Mesenchymal stem cell (in vitro differentiated cells and primary cell): ENCODE data around the gene CDKN1A. TPM values are rescaled to one million over a fixed set of nuclear protein-coding genes. Genes with fewer than 3 reads are reported as not detected.
A peak's percentile ranks its signal among the peaks of the same experiment; 100 is the strongest.

Experiments used
- DNase-seq: peaks from one replicate; pipeline ENCODE4 v3.0.0-alpha.2; 2013
- H2AFZ ChIP-seq: one replicate; pipeline ENCODE4 v1.6.1; 2013; ENCODE audit warnings: low read depth, mild to moderate bottlenecking, control low read depth, inconsistent platforms, low read length, moderate library complexity
- H2AK5ac ChIP-seq: 2 replicates; pipeline ENCODE4 v1.6.1; 2013; ENCODE audit warnings: low read length, moderate library complexity, mild to moderate bottlenecking, inconsistent platforms; ENCODE audit not compliant: severe bottlenecking
- H2BK120ac ChIP-seq: one replicate; pipeline ENCODE4 v1.6.1; 2013; ENCODE audit warnings: low read depth, mild to moderate bottlenecking, inconsistent platforms, low read length, moderate library complexity
- H2BK12ac ChIP-seq, 2 experiments: one replicate each; pipeline ENCODE4 v1.6.1; 2013; ENCODE audit warnings: inconsistent platforms in 2 of 2, low read length in 2 of 2, mild to moderate bottlenecking in 2 of 2, moderate library complexity in 2 of 2, control low read depth in 1 of 2
- H2BK15ac ChIP-seq: one replicate; pipeline ENCODE4 v1.6.1; 2013; ENCODE audit warnings: mild to moderate bottlenecking, low read depth, inconsistent platforms; ENCODE audit not compliant: poor library complexity, severe bottlenecking
- H2BK5ac ChIP-seq: 2 replicates; pipeline ENCODE4 v1.6.1; 2013; ENCODE audit warnings: low read depth, mild to moderate bottlenecking, low read length, control low read depth, inconsistent platforms; ENCODE audit not compliant: poor library complexity, severe bottlenecking
- H3K14ac ChIP-seq, 2 experiments: one replicate each; pipeline ENCODE4 v1.6.1; 2013; ENCODE audit warnings: inconsistent platforms in 2 of 2, low read length in 2 of 2, control low read depth in 1 of 2, mild to moderate bottlenecking in 1 of 2, moderate library complexity in 1 of 2
- H3K18ac ChIP-seq, 2 experiments: one replicate each; pipeline ENCODE4 v1.6.1; 2013; ENCODE audit warnings: inconsistent platforms in 2 of 2, low read length in 2 of 2, control low read depth in 1 of 2, low read depth in 1 of 2, mild to moderate bottlenecking in 1 of 2
- H3K23ac ChIP-seq, 2 experiments: one replicate each; pipeline ENCODE4 v1.6.1; 2013; ENCODE audit warnings: inconsistent platforms in 2 of 2, low read length in 2 of 2, mild to moderate bottlenecking in 2 of 2, moderate library complexity in 2 of 2, control low read depth in 1 of 2
- H3K27ac ChIP-seq: 2 replicates; pipeline ENCODE4 v1.5.1; 2013; ENCODE audit warnings: mild to moderate bottlenecking, moderate library complexity, low read length, control low read depth, inconsistent platforms; ENCODE audit not compliant: poor library complexity, severe bottlenecking
- H3K27me3 ChIP-seq, 2 experiments: 2 replicates each; pipeline versions ENCODE4 v1.6.1 to v1.7.0; 2013; ENCODE audit warnings: low read length in 2 of 2, mild to moderate bottlenecking in 2 of 2, moderate library complexity in 2 of 2, control low read depth in 1 of 2, inconsistent platforms in 1 of 2; ENCODE audit not compliant: control insufficient read depth in 1 of 2, insufficient read depth in 1 of 2
- H3K36me3 ChIP-seq, 2 experiments: 2 replicates each; pipeline versions ENCODE4 v1.6.1 to v1.7.0; 2013; ENCODE audit warnings: low read length in 2 of 2, control low read depth in 1 of 2, inconsistent platforms in 1 of 2, low read depth in 1 of 2, mild to moderate bottlenecking in 1 of 2; ENCODE audit not compliant: insufficient read depth in 2 of 2, control insufficient read depth in 1 of 2
- H3K4ac ChIP-seq, 2 experiments: one replicate each; pipeline ENCODE4 v1.6.1; 2013; ENCODE audit warnings: inconsistent platforms in 2 of 2, low read length in 2 of 2, mild to moderate bottlenecking in 2 of 2, moderate library complexity in 2 of 2, control low read depth in 1 of 2, low read depth in 1 of 2
- H3K4me1 ChIP-seq: 2 replicates; pipeline ENCODE4 v1.6.1; 2013; ENCODE audit warnings: low read depth, low read length, control low read depth; ENCODE audit not compliant: control insufficient read depth, insufficient read depth
- H3K4me2 ChIP-seq: 2 replicates; pipeline ENCODE4 v1.6.1; 2013; ENCODE audit warnings: low read length, mild to moderate bottlenecking, inconsistent platforms; ENCODE audit not compliant: poor library complexity, severe bottlenecking
- H3K4me3 ChIP-seq, 2 experiments: 2 replicates each; pipeline versions ENCODE4 v1.5.1 to v1.7.0; 2013; ENCODE audit warnings: low read length in 2 of 2, mild to moderate bottlenecking in 2 of 2, control low read depth in 1 of 2, low read depth in 1 of 2; ENCODE audit not compliant: insufficient read depth in 1 of 2
- H3K79me1 ChIP-seq: replicated peaks from 2 replicates; pipeline ENCODE4 v1.6.1; 2013; ENCODE audit warnings: mild to moderate bottlenecking, control low read depth, low read length, inconsistent platforms; ENCODE audit not compliant: poor library complexity, severe bottlenecking
- H3K9ac ChIP-seq: 2 replicates; pipeline ENCODE4 v1.7.0; 2013; ENCODE audit warnings: mild to moderate bottlenecking, low read length, moderate library complexity
- H3K9me3 ChIP-seq: 2 replicates; pipeline ENCODE4 v1.7.0; 2013; ENCODE audit warnings: mild to moderate bottlenecking, low read length; ENCODE audit not compliant: control insufficient read depth
- H4K8ac ChIP-seq: one replicate; pipeline ENCODE4 v1.6.1; 2013; ENCODE audit warnings: inconsistent platforms, mild to moderate bottlenecking, low read length, moderate library complexity
- H4K91ac ChIP-seq: one replicate; pipeline ENCODE4 v1.6.1; 2013; ENCODE audit warnings: mild to moderate bottlenecking, low read length, inconsistent platforms
- WGBS: methylation state at CpG from one replicate; pipeline ENCODE4 v1.1.7; 2013; ENCODE audit warnings: mixed read lengths; 5-methylcytosine and 5-hydroxymethylcytosine counted together
- small RNA-seq: library from polyadenylated mRNA; stranded (forward); fragments of <200 nt; extraction: miRNeasy Mini kit (QIAGEN cat#:217004); gene quantifications from one replicate; pipeline ENCODE3, GENCODE V24; 2013; ENCODE audit warnings: low read depth

CDKN1A gene

GRCh38 chr6:36735110-36736071, 56.9 kb downstream of the CDKN1A start:
- no peak overlapping the region for H3K4me2 ChIP-seq
- peaks cover 0 to 16% of the 10 kb centered on the region in 2 experiments for H3K27me3 ChIP-seq
- WGBS, result 62% methylated on average over 22 of the region's 24 CpGs
- peak; percentile 40 for DNase-seq
- H2BK120ac ChIP-seq, result peak overlapping the region; percentile 21
- no peak overlapping the region for H3K14ac ChIP-seq
- H3K23ac ChIP-seq, result no peak overlapping the region
- no peak overlapping the region for H3K27ac ChIP-seq
- H2BK15ac ChIP-seq, result no peak overlapping the region
- no peaks in the 10 kb centered on the region for H3K36me3 ChIP-seq
- no peak overlapping the region for H4K8ac ChIP-seq
- no peak overlapping the region for H2BK5ac ChIP-seq
- no peaks in the 10 kb centered on the region for H3K79me1 ChIP-seq
- no peak overlapping the region for H2AK5ac ChIP-seq
- peaks cover 15% of the 10 kb centered on the region for H3K4me1 ChIP-seq
- H3K9ac ChIP-seq, result peak overlapping the region; percentile 84
- H4K91ac ChIP-seq, result no peak overlapping the region
- peak overlapping the region in 1 of 2 experiments; percentile 9 for H3K18ac ChIP-seq
- no peaks in the 10 kb centered on the region for H3K9me3 ChIP-seq
- H3K4ac ChIP-seq, result no peak overlapping the region
- peak overlapping the region in 1 of 2 experiments; percentile 72 for H3K4me3 ChIP-seq
- no peak overlapping the region for H2AFZ ChIP-seq
- H2BK12ac ChIP-seq, result no peak overlapping the region

Small RNAs within 50 kb of the gene (small RNA-seq; reads per million reads assigned to genes)
- gene RF00019, result not detected
- gene RNU1-88P, result not detected
